Measurements from ENCODE around the gene PODN. TPM values are rescaled to one million over a fixed set of nuclear protein-coding genes. Genes with fewer than 3 reads are reported as not detected.
A peak's percentile ranks its signal among the peaks of the same experiment; 100 is the strongest.

PODN gene
- total RNA-seq, 6 donors from 2014 or later: 15.2 to 87.1 (median 53.1) TPM

DNA sequence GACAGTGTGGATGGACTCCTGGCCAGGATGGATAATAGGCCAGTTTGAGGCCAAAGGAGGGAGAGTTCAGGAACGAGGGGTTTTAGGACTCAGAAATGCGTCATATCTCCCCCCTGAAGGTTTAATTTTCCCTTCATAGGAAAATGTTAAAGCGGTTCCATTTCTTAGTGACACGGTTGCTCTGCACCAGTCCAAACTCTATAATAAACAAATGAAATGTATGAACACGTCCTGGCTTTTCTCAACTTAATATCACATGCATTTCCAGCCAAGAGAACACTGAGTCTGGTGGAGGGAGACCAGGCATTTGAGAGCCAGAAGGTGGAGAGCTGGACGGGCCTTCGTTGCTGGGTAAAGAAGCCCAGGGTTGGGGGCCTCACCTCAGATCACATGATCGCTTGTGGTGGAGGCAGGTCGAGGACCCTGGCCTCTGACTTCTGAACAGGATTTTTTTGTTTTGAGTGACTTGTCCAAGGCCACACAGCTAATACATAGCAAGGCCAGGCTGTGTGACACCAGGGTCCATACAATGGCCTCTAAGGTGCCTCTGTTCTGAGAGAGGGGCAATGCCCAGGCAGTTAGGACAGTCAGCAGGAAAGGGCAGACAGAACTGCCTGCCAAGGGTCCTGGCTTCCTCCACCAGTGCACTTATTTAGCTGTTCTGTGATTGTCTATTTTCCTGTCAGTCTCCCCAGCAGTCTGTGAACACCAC, 69.0 kb downstream of the PODN start:
- TF ChIP-seq, protein P1, sequence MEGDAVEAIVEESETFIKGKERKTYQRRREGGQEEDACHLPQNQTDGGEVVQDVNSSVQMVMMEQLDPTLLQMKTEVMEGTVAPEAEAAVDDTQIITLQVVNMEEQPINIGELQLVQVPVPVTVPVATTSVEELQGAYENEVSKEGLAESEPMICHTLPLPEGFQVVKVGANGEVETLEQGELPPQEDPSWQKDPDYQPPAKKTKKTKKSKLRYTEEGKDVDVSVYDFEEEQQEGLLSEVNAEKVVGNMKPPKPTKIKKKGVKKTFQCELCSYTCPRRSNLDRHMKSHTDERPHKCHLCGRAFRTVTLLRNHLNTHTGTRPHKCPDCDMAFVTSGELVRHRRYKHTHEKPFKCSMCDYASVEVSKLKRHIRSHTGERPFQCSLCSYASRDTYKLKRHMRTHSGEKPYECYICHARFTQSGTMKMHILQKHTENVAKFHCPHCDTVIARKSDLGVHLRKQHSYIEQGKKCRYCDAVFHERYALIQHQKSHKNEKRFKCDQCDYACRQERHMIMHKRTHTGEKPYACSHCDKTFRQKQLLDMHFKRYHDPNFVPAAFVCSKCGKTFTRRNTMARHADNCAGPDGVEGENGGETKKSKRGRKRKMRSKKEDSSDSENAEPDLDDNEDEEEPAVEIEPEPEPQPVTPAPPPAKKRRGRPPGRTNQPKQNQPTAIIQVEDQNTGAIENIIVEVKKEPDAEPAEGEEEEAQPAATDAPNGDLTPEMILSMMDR (IDR thresholded peaks at IDR 0.05): no peak
- no peak overlapping the region for H3K4me3 ChIP-seq
- H3K27ac ChIP-seq: no peak overlapping the region
- ATAC-seq (ENCODE audit: low FRiP score in 2 of 2) (no peak), DNase-seq (peak in 1 of 2 donors; percentile 11)
- WGBS, 2 donors: 78 to 84% methylated on average over 9 of the region's 9 CpGs
- H3K4me1 ChIP-seq: peaks cover 3 to 11% (median 6%) of the 10 kb centered on the region in 4 donors
- no peaks in the 10 kb centered on the region for H3K36me3 ChIP-seq
- no peaks in the 10 kb centered on the region for H3K9me3 ChIP-seq
- no peaks in the 10 kb centered on the region for H3K27me3 ChIP-seq

DNA sequence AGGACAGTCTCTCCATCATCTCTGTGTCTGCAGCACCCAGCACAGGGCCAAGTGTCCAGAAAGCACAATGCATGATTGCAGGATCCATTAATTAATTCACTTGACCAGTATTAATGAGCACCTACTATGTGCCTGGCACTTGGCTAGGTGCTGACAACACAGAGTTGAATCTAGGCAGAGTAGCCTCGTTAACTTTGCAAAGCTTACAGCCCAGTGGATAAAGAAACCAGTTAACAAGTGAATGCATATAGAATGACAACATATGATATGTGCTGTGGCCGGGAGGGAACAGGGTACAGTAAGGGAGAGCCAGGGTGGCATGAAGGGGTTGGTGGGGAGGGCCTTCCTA, 69.6 kb downstream of the PODN start:
- no peak overlapping the region for H3K27ac ChIP-seq

DNA sequence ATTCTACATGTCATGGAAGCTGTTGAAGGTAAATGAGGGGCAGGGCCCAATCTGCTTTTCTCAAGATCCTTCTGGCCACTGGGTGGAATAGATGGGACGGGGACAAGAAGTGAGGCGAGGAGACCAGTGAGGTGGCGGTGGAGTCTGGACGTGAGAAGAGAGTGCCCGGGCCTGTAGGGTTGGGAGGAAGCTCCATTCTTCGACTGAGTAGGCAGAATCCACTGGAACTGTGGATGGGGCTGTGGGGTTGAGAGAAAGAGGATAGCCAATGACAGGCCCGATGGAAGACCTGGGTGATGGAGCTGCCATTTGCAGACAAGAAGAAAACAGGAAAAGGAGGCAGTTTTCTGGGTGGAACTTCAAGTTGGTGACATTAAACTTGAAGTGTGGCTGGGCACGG, 70.2 kb downstream of the PODN start:
- Histone ChIP-seq H3K27me3 (no peaks in the 10 kb centered on the region), H3K27ac (no peak overlapping the region), H3K9me3 (no peaks in the 10 kb centered on the region), H3K4me3 (no peak overlapping the region), H3K36me3 (no peaks in the 10 kb centered on the region), H3K4me1 (peaks cover 3 to 9% (median 6%) of the 10 kb centered on the region in 4 donors)
- ATAC-seq (ENCODE audit: low FRiP score in 2 of 2): no peak
- TF ChIP-seq EP300 (IDR thresholded peaks at IDR 0.05): no peak
- no peak for TF ChIP-seq POLR2AphosphoS5 (IDR thresholded peaks at IDR 0.05)
- TF ChIP-seq, protein P1 (IDR thresholded peaks at IDR 0.05): no peak
- peak in 1 of 2 donors; percentile 6 for DNase-seq
- 81 to 89% methylated on average over 8 of the region's 8 CpGs for WGBS, 2 donors

More for the DNA sequence above, 69.6 kb downstream of the PODN start:
- H3K36me3 ChIP-seq: no peaks in the 10 kb centered on the region
- WGBS, 2 donors: 84 to 91% methylated on average over 2 of the region's 2 CpGs
- H3K27me3 ChIP-seq: no peaks in the 10 kb centered on the region
- no peak overlapping the region for H3K4me3 ChIP-seq
- peaks cover 3 to 9% (median 6%) of the 10 kb centered on the region in 4 donors for H3K4me1 ChIP-seq
- ATAC-seq (ENCODE audit: low FRiP score in 2 of 2) (no peak), DNase-seq (no peak)
- no peak for TF ChIP-seq EP300 (IDR thresholded peaks at IDR 0.05)
- TF ChIP-seq POLR2A (IDR thresholded peaks at IDR 0.05): no peak
- TF ChIP-seq POLR2AphosphoS5 (IDR thresholded peaks at IDR 0.05): no peak
- TF ChIP-seq, protein P1 (IDR thresholded peaks at IDR 0.05): no peak
- H3K9me3 ChIP-seq: no peaks in the 10 kb centered on the region

DNA sequence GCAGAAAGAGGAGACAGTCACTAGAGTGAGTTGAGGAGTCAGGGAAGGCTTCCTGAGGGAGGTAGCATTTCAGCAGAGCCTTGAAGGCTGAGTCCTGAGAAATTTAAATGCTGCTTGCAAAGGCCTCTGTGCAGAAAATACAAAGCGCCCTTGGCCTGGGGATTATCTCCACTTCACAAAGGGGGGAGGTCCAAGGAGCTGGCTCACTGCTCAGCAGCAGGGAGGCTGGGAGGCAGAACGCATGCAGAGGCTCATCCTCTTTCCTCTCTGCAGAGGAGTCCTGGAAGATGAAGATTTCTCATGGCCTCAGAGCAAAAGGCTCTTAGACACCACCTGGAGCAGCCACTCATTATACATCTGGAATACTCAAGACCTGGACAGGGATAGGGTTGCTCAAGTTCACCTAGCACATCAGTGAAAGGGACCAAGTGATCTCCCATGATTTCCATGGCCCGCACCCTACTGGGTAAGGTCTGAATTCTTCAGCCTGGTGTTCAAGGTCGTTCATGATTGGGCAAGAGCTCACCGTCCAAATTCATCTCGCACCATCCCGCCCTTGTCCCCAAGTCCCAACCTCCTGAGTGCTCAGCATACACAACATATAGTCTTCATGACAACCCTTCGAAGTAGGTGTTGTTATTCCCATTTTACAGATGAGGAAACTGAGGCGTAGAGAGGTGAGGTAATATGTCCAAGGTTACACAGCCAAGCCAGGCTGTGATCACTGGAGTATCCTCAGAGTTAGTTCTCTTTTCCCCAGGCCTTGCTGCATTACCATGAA, 71.4 kb downstream of the PODN start:
- peaks cover 0 to 6% (median 4%) of the 10 kb centered on the region in 4 donors for H3K9me3 ChIP-seq
- no peak overlapping the region for H3K4me3 ChIP-seq
- no peak for TF ChIP-seq POLR2AphosphoS5 (IDR thresholded peaks at IDR 0.05)
- TF ChIP-seq, protein P1 (IDR thresholded peaks at IDR 0.05): no peak
- no peak for TF ChIP-seq EP300 (IDR thresholded peaks at IDR 0.05)
- TF ChIP-seq POLR2A (IDR thresholded peaks at IDR 0.05): no peak
- H3K27me3 ChIP-seq: no peaks in the 10 kb centered on the region
- 84 to 89% methylated on average over 8 to 9 of the region's 9 CpGs for WGBS, 2 donors
- peaks cover 3 to 9% (median 6%) of the 10 kb centered on the region in 4 donors for H3K4me1 ChIP-seq
- no peak overlapping the region for H3K27ac ChIP-seq
- DNase-seq (peak in 1 of 2 donors; percentile 14), ATAC-seq (ENCODE audit: low FRiP score in 2 of 2) (no peak)
- no peaks in the 10 kb centered on the region for H3K36me3 ChIP-seq
